ENCODE measurements around the gene PTPRG.

The PTPRG gene

GRCh38 chr3:61866961-61867461 is 305.6 kb downstream of the PTPRG start:
- Mint-ChIP-seq H3K9me3 (no peaks in the 10 kb centered on the region), H3K27ac (no peak overlapping the region), H3K4me1 (no peaks in the 10 kb centered on the region), H3K36me3 (no peaks in the 10 kb centered on the region), H3K4me3 (no peak overlapping the region), H3K27me3 (no peaks in the 10 kb centered on the region)
- DNase-seq = no peak
- CTCF ChIA-PET = no interaction called here

- Mint-ChIP-seq H3K4me1 (no peaks in the 10 kb centered on the region), H3K9me3 (no peaks in the 10 kb centered on the region), H3K27me3 (no peaks in the 10 kb centered on the region), H3K27ac (no peak overlapping the region), H3K4me3 (no peak overlapping the region), H3K36me3 (no peaks in the 10 kb centered on the region)
- CTCF ChIA-PET = no interaction called here
- no peak for DNase-seq
These were observed 307.1 kb downstream of the PTPRG start for GRCh38 chr3:61868499-61868898.

GRCh38 chr3:61869371-61869770 is 308.0 kb downstream of the PTPRG start:
- CTCF ChIA-PET = no interaction called here
- no peaks in the 10 kb centered on the region for H3K27me3 Mint-ChIP-seq
- H3K27ac Mint-ChIP-seq = no peak overlapping the region

GRCh38 chr3:61871644-61872043 is 310.3 kb downstream of the PTPRG start:
- Mint-ChIP-seq H3K4me1 (no peaks in the 10 kb centered on the region), H3K36me3 (no peaks in the 10 kb centered on the region), H3K27me3 (no peaks in the 10 kb centered on the region), H3K27ac (no peak overlapping the region), H3K4me3 (no peak overlapping the region), H3K9me3 (no peaks in the 10 kb centered on the region)
- CTCF ChIA-PET = no interaction called here
- DNase-seq = no peak

More at GRCh38 chr3:61869371-61869770, 308.0 kb downstream of the PTPRG start:
- Mint-ChIP-seq H3K4me1 (no peaks in the 10 kb centered on the region), H3K9me3 (no peaks in the 10 kb centered on the region), H3K4me3 (no peak overlapping the region), H3K36me3 (no peaks in the 10 kb centered on the region)
- no peak for DNase-seq

- no peaks in the 10 kb centered on the region for H3K27me3 Mint-ChIP-seq
- H3K9me3 Mint-ChIP-seq = no peaks in the 10 kb centered on the region
- H3K4me1 Mint-ChIP-seq = no peaks in the 10 kb centered on the region
- H3K4me3 Mint-ChIP-seq = no peak overlapping the region
- CTCF ChIA-PET = no interaction called here
- H3K27ac Mint-ChIP-seq = no peak overlapping the region
- no peak for DNase-seq
- no peaks in the 10 kb centered on the region for H3K36me3 Mint-ChIP-seq
These were observed 310.8 kb downstream of the PTPRG start for GRCh38 chr3:61872077-61872706.

- no peak for DNase-seq
- no peaks in the 10 kb centered on the region for H3K4me1 Mint-ChIP-seq
- no peaks in the 10 kb centered on the region for H3K9me3 Mint-ChIP-seq
- H3K36me3 Mint-ChIP-seq = no peaks in the 10 kb centered on the region
- no peak overlapping the region for H3K27ac Mint-ChIP-seq
- no peaks in the 10 kb centered on the region for H3K27me3 Mint-ChIP-seq
- CTCF ChIA-PET = no interaction called here
- H3K4me3 Mint-ChIP-seq = no peak overlapping the region
These were observed 313.9 kb downstream of the PTPRG start for GRCh38 chr3:61875046-61875844.

GRCh38 chr3:61875976-61876671 is 314.8 kb downstream of the PTPRG start:
- Mint-ChIP-seq H3K4me1 (no peaks in the 10 kb centered on the region), H3K27me3 (no peaks in the 10 kb centered on the region), H3K27ac (no peak overlapping the region), H3K36me3 (no peaks in the 10 kb centered on the region), H3K4me3 (no peak overlapping the region), H3K9me3 (no peaks in the 10 kb centered on the region)
- CTCF ChIA-PET = no interaction called here
- no peak for DNase-seq

GRCh38 chr3:61876797-61877196 is 315.4 kb downstream of the PTPRG start:
- CTCF ChIA-PET = no interaction called here
- H3K4me1 Mint-ChIP-seq = no peaks in the 10 kb centered on the region
- no peak overlapping the region for H3K4me3 Mint-ChIP-seq
- no peak overlapping the region for H3K27ac Mint-ChIP-seq
- no peaks in the 10 kb centered on the region for H3K9me3 Mint-ChIP-seq
- H3K36me3 Mint-ChIP-seq = no peaks in the 10 kb centered on the region
- DNase-seq = no peak
- H3K27me3 Mint-ChIP-seq = no peaks in the 10 kb centered on the region

- H3K27ac Mint-ChIP-seq = no peak overlapping the region
- H3K9me3 Mint-ChIP-seq = no peaks in the 10 kb centered on the region
- H3K4me1 Mint-ChIP-seq = no peaks in the 10 kb centered on the region
- no peak for DNase-seq
- no peak overlapping the region for H3K4me3 Mint-ChIP-seq
- H3K27me3 Mint-ChIP-seq = no peaks in the 10 kb centered on the region
- no peaks in the 10 kb centered on the region for H3K36me3 Mint-ChIP-seq
- CTCF ChIA-PET = no interaction called here
These were observed 316.2 kb downstream of the PTPRG start for GRCh38 chr3:61877359-61878138.

GRCh38 chr3:61882253-61882652 is 320.9 kb downstream of the PTPRG start:
- Mint-ChIP-seq H3K9me3 (no peaks in the 10 kb centered on the region), H3K4me1 (no peaks in the 10 kb centered on the region), H3K4me3 (no peak overlapping the region), H3K27ac (no peak overlapping the region), H3K36me3 (no peaks in the 10 kb centered on the region), H3K27me3 (no peaks in the 10 kb centered on the region)
- no peak for DNase-seq
- CTCF ChIA-PET = no interaction called here

GRCh38 chr3:61884794-61885193 is 323.4 kb downstream of the PTPRG start:
- no peak for DNase-seq
- Mint-ChIP-seq H3K36me3 (no peaks in the 10 kb centered on the region), H3K27me3 (no peaks in the 10 kb centered on the region), H3K4me3 (no peak overlapping the region), H3K9me3 (no peaks in the 10 kb centered on the region), H3K4me1 (no peaks in the 10 kb centered on the region), H3K27ac (no peak overlapping the region)
- CTCF ChIA-PET = no interaction called here

- no peak for DNase-seq
- Mint-ChIP-seq H3K27me3 (no peaks in the 10 kb centered on the region), H3K4me1 (no peaks in the 10 kb centered on the region), H3K27ac (no peak overlapping the region), H3K9me3 (no peaks in the 10 kb centered on the region), H3K36me3 (no peaks in the 10 kb centered on the region), H3K4me3 (no peak overlapping the region)
- CTCF ChIA-PET = no interaction called here
These were observed 324.0 kb downstream of the PTPRG start for GRCh38 chr3:61885414-61885813.

GRCh38 chr3:61887206-61887605 is 325.8 kb downstream of the PTPRG start:
- no peaks in the 10 kb centered on the region for H3K9me3 Mint-ChIP-seq
- H3K36me3 Mint-ChIP-seq = no peaks in the 10 kb centered on the region
- no peak overlapping the region for H3K4me3 Mint-ChIP-seq
- no peaks in the 10 kb centered on the region for H3K27me3 Mint-ChIP-seq
- H3K4me1 Mint-ChIP-seq = no peaks in the 10 kb centered on the region
- no peak for DNase-seq
- CTCF ChIA-PET = no interaction called here
- no peak overlapping the region for H3K27ac Mint-ChIP-seq

- no peaks in the 10 kb centered on the region for H3K36me3 Mint-ChIP-seq
- H3K4me3 Mint-ChIP-seq = no peak overlapping the region
- no peak for DNase-seq
- H3K27ac Mint-ChIP-seq = no peak overlapping the region
- no peaks in the 10 kb centered on the region for H3K4me1 Mint-ChIP-seq
- H3K9me3 Mint-ChIP-seq = no peaks in the 10 kb centered on the region
- CTCF ChIA-PET = no interaction called here
- no peaks in the 10 kb centered on the region for H3K27me3 Mint-ChIP-seq
These were observed 327.9 kb downstream of the PTPRG start for GRCh38 chr3:61889259-61889658.
